ENCODE results near the gene GP1BB.
"Not testable (repeated sequence)": the region's sequence is repeated elsewhere in the genome, so short reads cannot be mapped to it uniquely, and the experiment has no call there.

The GP1BB gene

DNA sequence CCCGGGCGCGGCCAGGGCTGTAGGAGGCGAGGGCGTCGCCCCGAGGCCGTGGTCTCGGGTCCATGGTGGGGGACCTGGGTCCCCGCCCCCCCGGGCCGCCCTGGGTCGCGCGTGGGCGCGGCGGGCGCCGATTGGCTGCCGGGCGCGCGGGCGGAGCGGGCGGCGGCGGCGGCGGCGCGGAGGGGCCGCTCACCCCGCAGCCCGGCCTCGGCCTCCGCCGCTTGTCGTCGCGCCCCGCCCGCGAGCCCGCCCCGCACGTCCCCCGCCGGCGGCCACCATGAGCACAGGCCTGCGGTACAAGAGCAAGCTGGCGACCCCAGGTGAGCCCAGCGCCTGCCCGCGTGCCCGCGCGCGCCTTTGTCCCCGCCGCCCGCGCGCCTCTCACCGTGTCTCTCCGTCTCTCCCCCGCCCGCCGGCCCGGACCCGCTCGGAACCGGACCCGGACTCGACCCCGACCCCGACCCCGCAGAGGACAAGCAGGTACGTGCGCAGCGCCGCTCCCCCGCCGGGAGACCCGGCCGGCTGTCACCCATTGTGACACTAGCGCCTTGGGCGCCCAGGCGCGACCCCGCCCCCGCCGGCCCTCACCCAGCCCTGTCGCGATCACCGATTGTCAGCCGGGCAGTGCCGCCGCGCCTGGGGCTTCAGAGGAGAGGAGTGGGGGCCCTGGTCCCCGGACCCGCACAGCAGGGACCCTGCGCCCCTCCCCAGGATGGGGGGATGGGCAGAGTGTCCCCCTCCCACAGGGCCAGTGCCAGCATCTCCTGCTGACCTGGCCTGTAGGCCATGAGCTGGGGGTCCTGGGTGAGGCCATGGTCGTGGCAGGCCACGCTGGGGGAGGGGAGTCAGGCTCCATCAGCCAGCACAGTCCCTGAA, 8.8 kb upstream of the GP1BB start, which contains the start of gene SEPTIN5:
TSS of gene SEPTIN5 (plus strand) at position 192 of the 876 bp plus-strand sequence. CDS start at position 278, 86 bp downstream.
- no peak for DNase-seq (ENCODE audit: low spot score)

- DNase-seq (ENCODE audit: low spot score) = peak; percentile 59
These were observed 8.0 kb upstream of the GP1BB start for GRCh38 chr22:19715188-19715930.

- no peak for DNase-seq (ENCODE audit: low spot score)
These were observed 7.1 kb upstream of the GP1BB start for GRCh38 chr22:19716041-19716828.

DNA sequence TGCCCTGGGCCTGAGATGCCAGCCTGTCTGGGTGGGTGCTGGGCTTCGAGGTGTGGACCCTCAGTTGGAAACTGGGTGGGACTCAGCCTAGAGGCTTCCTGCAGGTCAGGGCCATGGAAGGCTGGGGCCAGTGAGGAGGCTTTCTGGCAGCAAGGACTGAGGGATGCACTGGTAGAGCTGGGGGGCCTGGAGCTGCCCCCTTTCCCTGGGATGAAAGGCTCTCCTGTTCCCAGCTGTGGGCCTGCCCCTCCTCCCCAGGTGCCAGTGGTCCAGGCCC, 6.6 kb upstream of the GP1BB start:
- DNase-seq (ENCODE audit: low spot score) = no peak

DNA sequence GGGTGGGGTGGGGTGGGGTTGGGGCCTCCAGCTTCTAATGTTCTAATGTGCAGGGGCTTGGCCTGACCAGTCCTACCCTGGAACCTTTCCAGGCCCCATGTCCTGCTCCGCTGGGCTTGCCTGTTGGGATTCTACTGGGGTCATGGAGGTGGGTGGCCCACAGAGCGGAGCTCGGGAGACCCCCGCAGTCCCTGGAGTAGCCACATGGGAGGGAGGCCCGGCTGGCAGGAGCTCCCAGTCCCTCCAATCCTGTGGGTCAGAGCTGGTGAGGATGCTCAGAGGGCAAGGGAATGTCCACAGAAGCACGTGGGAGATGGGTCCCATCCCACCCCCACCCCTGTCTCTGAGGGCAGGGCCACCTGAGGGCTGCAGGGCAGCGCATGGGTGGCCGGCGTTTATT, 6.2 kb upstream of the GP1BB start:
- DNase-seq (ENCODE audit: low spot score) = no peak

DNA sequence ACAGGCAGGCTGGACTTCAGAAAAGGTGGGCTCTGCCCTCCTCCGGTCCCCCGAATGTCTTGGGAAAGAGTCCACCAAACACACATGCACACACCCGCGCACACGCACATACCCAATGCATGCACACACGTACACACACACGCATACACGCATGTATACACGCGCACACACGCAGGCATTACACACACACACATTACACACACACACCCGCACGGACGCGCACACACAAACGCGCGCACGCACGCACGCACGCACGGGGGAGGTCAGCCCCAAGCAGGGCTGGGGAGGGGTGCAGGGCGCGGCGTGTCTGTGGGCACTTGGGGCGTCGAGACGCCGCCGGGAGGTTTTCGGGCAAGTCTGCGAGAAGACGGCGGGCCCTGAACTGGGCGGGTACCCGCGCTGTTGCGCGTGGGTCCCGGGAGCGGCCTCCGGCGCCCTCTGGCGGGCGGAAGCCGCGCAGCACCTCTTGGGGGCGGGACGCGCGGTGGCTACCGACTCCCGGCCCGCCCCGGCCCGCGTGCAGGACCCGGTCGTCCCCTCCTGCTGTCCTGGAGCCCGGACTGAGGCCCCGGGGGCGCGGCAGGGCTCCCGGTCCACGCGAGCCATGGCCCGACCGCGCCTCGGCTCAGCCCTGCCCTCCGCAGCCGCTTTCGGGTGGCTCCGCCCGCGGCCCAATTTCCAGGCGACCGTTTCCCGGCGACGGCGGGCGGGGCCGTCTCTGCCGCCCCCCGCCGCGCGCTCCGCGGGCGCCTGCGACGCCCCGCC, 5.5 kb upstream of the GP1BB start:
- peak; percentile 90 for DNase-seq (ENCODE audit: low spot score)

DNA sequence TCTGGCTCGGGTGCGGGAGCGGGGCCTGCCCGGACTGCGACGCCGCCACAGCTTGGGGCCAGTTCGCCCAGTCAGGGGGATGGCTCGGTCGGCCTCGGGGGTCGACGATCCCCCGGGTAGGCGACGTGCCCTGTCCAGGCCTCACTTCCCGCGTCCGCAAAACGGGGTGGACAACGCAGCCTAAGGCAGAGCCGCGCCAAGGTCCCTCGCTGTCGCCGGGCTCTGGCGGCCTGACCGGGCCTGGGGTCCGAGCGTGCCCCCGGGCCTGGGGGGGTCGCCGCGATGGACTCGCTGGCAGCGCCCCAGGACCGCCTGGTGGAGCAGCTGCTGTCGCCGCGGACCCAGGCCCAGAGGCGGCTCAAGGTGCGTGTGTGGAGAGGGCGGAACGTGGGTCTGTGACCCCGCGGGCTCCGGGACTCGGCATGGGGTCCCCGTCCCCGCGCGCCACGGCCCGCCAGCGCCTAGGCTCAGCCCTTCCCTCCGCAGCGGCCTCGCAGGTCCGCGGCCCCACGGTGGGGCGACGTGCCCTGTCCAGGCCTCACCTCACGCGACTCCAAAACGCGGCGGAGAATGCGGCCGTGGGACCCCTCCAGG, 4.8 kb upstream of the GP1BB start:
- no peak for DNase-seq (ENCODE audit: low spot score)

DNA sequence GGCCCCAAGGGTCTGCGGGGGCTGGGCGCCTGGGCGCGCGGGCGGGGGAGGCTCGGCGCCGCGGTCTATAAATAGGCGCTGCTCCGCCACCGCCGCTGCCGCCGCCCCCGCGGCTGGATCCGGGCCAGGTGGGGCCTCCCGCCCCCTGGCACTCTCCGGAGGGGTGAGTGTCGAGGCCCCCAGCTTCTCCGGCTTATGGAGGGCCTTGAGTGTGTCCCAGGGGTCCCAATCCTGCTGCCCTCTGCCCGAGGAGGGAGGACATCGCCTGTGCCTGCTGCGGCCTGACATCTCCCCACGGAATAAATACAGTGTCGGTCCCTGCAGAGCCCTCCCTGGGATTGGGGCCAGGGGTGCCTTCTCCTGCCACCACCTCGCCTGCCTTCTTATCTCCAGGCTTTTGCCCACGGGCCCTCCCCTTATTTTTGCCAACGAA, 4.3 kb upstream of the GP1BB start:
- DNase-seq (ENCODE audit: low spot score) = no peak

GRCh38 chr22:19719488-19720021, 3.8 kb upstream of the GP1BB start:
- no peak for DNase-seq (ENCODE audit: low spot score)

GRCh38 chr22:19720150-19720827, 3.0 kb upstream of the GP1BB start:
- DNase-seq (ENCODE audit: low spot score) = no peak

DNA sequence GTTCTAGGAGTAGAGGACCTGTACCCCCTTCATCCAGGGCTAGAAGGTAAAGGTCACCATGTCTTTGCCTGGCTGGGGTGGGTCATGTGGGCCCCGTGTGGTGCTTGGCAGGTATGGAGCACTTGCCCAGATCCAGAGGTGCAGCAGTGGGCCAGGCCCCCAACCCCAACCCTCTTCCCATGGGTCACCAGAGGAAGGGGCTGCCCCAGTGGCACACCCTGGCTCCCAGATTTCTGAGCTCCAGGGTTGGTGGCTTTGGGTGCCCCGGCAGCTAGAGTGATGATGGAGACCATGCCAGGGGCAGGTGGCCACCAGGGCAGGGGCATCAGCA, 2.4 kb upstream of the GP1BB start:
- DNase-seq (ENCODE audit: low spot score) = no peak

- DNase-seq (ENCODE audit: low spot score) = no peak
These were observed 1.8 kb upstream of the GP1BB start for GRCh38 chr22:19721330-19722177.

GRCh38 chr22:19722178-19722981, 959 bp upstream of the GP1BB start:
- DNase-seq (ENCODE audit: low spot score) = no peak

- DNase-seq (ENCODE audit: low spot score) = no peak
These were observed 432 bp upstream of the GP1BB start for GRCh38 chr22:19722982-19723231.

GRCh38 chr22:19723983-19724827, 866 bp downstream of the GP1BB start:
- no peak for DNase-seq (ENCODE audit: low spot score)

GRCh38 chr22:19724927-19725661, 1.8 kb downstream of the GP1BB start:
- no peak for DNase-seq (ENCODE audit: low spot score)

DNA sequence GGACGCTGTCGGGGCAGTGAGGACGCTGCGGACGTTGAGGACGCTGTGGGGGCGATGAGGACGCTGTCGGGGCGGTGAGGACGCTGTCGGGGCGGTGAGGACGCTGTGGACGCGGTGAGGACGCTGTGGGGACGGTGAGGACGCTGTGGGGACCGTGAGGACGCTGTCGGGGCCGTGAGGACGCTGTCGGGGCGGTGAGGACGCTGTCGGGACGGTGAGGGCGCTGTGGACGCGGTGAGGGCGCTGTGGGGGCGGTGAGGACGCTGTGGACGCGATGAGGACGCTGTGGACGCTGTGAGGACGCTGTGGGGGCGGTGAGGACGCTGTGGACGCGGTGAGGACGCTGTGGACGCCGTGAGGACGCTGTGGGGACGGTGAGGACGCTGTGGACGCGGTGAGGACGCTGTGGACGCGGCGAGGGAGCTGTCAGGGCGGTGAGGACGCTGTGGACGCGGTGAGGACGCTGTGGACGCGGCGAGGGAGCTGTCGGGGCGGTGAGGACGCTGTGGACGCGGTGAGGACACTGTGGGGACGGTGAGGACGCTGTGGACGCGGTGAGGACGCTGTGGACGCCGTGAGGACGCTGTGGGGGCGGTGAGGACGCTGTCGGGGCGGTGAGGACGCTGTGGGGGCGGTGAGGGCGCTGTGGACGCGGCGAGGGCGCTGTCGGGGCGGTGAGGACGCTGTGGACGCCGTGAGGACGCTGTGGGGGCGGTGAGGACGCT, 2.9 kb downstream of the GP1BB start:
- not testable (repeated sequence) for DNase-seq (ENCODE audit: low spot score)

Measured in left forelimb (tissue), 1 donor.